Nephron progenitor cell (in vitro differentiated cells): ENCODE results near the gene CNPPD1.

Experiments used
- DNase-seq: peaks from one replicate; pipeline ENCODE4 v3.0.0; 2021
- H3K27ac Mint-ChIP-seq: 2 replicates; pipeline ENCODE4 v1.8.0; 2021; ENCODE audit warnings: mild to moderate bottlenecking, moderate library complexity, mixed read lengths
- H3K27me3 Mint-ChIP-seq: 2 replicates; pipeline ENCODE4 v1.8.0; 2021; ENCODE audit warnings: mild to moderate bottlenecking, low read depth, mixed read lengths; ENCODE audit not compliant: poor library complexity
- H3K36me3 Mint-ChIP-seq: 2 replicates; pipeline ENCODE4 v1.8.0; 2021; ENCODE audit warnings: low read depth, mixed read lengths
- H3K4me1 Mint-ChIP-seq: 2 replicates; pipeline ENCODE4 v1.8.0; 2021; ENCODE audit warnings: mixed read lengths
- H3K4me3 Mint-ChIP-seq: 2 replicates; pipeline ENCODE4 v1.8.0; 2021; ENCODE audit warnings: mild to moderate bottlenecking, moderate library complexity, mixed read lengths
- H3K9me3 Mint-ChIP-seq: 2 replicates; pipeline ENCODE4 v1.8.0; 2021; ENCODE audit warnings: mild to moderate bottlenecking, moderate library complexity, mixed read lengths
- TF ChIP-seq, protein P1 (sequence below): fragments of 200-600 bp; sonication (generic); IDR thresholded peaks from 2 replicates; pipeline ENCODE4 v1.5.0; 2021; ENCODE audit warnings: antibody characterized with exemption

CNPPD1 gene

DNA sequence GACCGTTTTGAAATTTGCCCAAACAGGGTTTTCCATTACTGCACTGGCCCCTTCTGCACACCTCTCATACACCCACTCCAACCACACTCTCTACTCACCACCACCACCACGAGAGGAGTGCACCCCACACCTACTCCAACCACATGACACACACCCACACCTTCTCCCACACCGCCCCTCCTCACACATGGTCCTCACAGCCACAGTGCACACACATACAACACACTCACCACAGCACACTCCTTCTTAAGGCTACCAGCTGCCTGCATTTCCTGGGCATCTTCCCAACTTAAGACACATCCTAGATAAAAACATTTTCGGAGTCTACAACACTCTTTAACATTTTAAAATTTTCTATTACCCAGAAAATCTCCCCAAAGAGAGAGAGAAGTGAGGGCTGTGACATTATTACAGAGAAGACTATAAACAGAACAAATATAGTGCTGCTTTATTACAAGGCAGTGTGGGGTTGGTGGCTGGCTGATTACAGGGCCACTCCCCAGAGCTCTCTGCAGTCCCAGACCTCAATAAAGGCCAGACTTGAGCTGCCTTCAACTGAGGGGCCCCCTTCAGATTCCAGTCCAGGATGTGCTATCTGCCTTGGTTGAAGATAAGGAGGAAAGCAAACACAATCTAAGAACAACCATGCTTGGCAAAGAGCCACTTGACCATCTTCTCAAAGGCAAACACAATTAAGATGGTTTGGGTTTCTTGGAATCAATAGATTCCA, 52.2 kb downstream of the CNPPD1 start:
- H3K4me1 Mint-ChIP-seq, result peaks cover 6% of the 10 kb centered on the region
- DNase-seq, result no peak
- H3K27me3 Mint-ChIP-seq, result peaks cover 16% of the 10 kb centered on the region
- TF ChIP-seq, protein P1, sequence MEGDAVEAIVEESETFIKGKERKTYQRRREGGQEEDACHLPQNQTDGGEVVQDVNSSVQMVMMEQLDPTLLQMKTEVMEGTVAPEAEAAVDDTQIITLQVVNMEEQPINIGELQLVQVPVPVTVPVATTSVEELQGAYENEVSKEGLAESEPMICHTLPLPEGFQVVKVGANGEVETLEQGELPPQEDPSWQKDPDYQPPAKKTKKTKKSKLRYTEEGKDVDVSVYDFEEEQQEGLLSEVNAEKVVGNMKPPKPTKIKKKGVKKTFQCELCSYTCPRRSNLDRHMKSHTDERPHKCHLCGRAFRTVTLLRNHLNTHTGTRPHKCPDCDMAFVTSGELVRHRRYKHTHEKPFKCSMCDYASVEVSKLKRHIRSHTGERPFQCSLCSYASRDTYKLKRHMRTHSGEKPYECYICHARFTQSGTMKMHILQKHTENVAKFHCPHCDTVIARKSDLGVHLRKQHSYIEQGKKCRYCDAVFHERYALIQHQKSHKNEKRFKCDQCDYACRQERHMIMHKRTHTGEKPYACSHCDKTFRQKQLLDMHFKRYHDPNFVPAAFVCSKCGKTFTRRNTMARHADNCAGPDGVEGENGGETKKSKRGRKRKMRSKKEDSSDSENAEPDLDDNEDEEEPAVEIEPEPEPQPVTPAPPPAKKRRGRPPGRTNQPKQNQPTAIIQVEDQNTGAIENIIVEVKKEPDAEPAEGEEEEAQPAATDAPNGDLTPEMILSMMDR, result no peak
- no peaks in the 10 kb centered on the region for H3K36me3 Mint-ChIP-seq
- no peaks in the 10 kb centered on the region for H3K9me3 Mint-ChIP-seq
- H3K27ac Mint-ChIP-seq, result peak overlapping the region; percentile 5
- no peak overlapping the region for H3K4me3 Mint-ChIP-seq

DNA sequence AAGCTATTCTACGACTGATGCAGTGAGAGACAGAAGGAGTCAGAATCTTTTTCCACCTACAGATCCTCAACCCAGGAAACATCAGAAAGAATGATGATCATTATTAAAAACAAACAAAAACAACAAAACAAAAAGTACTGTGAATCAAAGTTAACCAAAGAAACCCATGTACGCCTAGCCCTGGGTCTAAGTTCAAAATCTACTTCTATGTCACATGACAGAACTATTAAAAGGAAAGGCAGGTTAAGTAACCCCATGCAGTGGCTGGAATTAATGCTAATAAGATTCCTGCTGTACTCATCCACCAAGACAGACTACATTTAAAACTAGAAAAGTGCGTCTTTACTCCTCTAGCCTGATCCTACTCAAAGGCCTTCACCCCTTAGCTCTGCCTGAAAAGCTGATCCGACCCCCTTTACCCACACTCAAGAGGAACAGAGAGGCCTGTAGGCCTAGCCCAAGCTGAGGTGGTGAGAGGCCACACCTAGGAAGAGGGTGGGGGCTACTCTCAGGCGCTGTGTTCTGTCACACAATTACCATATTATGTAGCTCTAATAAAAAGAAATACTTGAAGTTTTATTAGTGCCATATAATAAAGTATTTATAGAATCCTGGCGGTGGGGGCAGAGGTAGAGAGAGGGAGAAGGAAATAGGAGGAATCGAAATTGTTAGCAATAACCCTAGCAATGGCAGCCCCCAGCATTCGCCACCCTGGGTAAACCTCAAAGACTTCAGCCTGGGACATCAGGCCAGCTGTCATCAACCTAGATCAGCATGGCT, 53.2 kb downstream of the CNPPD1 start:
- H3K27me3 Mint-ChIP-seq, result peaks cover 17% of the 10 kb centered on the region
- H3K27ac Mint-ChIP-seq, result no peak overlapping the region
- no peak for DNase-seq

DNA sequence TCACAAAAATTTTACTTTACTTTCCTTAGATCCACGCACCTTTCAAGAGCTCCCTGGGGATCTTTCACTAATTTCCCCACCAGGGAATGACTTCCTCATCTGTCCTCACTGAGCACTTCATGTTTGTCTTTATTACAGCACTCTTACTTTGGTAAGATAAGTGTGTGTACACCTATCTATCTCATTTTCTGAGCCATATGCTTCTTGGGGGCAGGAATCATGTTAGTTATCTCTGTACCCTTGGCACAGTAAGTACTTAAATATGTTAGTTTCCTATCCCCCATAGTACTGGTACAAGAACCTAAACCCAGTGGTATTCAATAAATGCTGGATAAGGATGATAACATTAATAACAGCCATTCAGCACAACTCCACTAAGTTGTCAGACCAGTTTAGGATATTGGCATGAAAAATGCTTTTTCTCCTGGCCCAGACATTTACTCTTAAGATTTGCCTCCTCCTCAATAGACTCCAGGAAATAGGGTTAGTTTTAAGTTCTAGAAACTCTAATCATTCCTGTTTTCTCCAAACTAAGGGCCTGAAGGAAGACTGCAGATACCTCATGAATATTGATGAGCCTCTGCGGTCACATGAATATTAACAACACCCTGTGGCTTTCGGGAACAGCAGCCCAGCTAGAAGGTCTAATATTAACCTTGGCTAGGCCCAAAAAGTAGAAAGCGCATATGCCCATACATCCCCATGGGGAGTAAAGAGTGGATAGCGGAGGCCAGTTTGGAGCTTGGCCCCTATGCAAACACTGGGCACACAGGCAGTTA, 54.3 kb downstream of the CNPPD1 start:
- no peaks in the 10 kb centered on the region for H3K9me3 Mint-ChIP-seq

More for the DNA sequence above, 53.2 kb downstream of the CNPPD1 start:
- peaks cover 16% of the 10 kb centered on the region for H3K4me1 Mint-ChIP-seq
- TF ChIP-seq, protein P1, result no peak
- no peaks in the 10 kb centered on the region for H3K9me3 Mint-ChIP-seq
- H3K36me3 Mint-ChIP-seq, result no peaks in the 10 kb centered on the region
- no peak overlapping the region for H3K4me3 Mint-ChIP-seq

More for the DNA sequence above, 54.3 kb downstream of the CNPPD1 start:
- TF ChIP-seq, protein P1, result no peak
- H3K27me3 Mint-ChIP-seq, result peaks cover 17% of the 10 kb centered on the region
- H3K4me3 Mint-ChIP-seq, result no peak overlapping the region
- no peaks in the 10 kb centered on the region for H3K36me3 Mint-ChIP-seq
- peaks cover 28% of the 10 kb centered on the region for H3K4me1 Mint-ChIP-seq
- H3K27ac Mint-ChIP-seq, result no peak overlapping the region
- no peak for DNase-seq
